ENCODE results near the gene RAD9A.

The RAD9A gene

GRCh38 chr11:67364783-67365722, 26.7 kb upstream of the RAD9A start:
- no peak overlapping the region for H3K27ac ChIP-seq
- no peak for TF ChIP-seq CTCF (conservative IDR thresholded peaks at IDR 0.05)

GRCh38 chr11:67365736-67366444, 25.9 kb upstream of the RAD9A start:
- no peak overlapping the region for H3K27ac ChIP-seq
- TF ChIP-seq CTCF (conservative IDR thresholded peaks at IDR 0.05) = no peak

GRCh38 chr11:67366546-67366945, 25.2 kb upstream of the RAD9A start:
- H3K27ac ChIP-seq = no peak overlapping the region
- no peak for TF ChIP-seq CTCF (conservative IDR thresholded peaks at IDR 0.05)

- no peak overlapping the region for H3K27ac ChIP-seq
- TF ChIP-seq CTCF (conservative IDR thresholded peaks at IDR 0.05) = no peak
These were observed 24.6 kb upstream of the RAD9A start for GRCh38 chr11:67366961-67367760.

- no peak overlapping the region for H3K27ac ChIP-seq
- no peak for TF ChIP-seq CTCF (conservative IDR thresholded peaks at IDR 0.05)
These were observed 24.0 kb upstream of the RAD9A start for GRCh38 chr11:67367761-67368227.

- no peak overlapping the region for H3K27ac ChIP-seq
- no peak for TF ChIP-seq CTCF (conservative IDR thresholded peaks at IDR 0.05)
These were observed 23.2 kb upstream of the RAD9A start for GRCh38 chr11:67368621-67369020.

- no peak for TF ChIP-seq CTCF (conservative IDR thresholded peaks at IDR 0.05)
- H3K27ac ChIP-seq = no peak overlapping the region
These were observed 22.5 kb upstream of the RAD9A start for GRCh38 chr11:67369275-67369674.

All from VCaP (cell line).